ENCODE data around the gene BCDIN3D. TPM values are rescaled to one million over a fixed set of nuclear protein-coding genes. Genes with fewer than 3 reads are reported as not detected.

Gene BCDIN3D
- total RNA-seq, 1 donor from 2014 or later, result 5.3 TPM

GRCh38 chr12:49798934-49799333, 44.0 kb downstream of the BCDIN3D start:
- no peak for DNase-seq (ENCODE audit: low spot score in 2 of 2, unreplicated experiment in 2 of 2)
- Mint-ChIP-seq H3K27ac (no peak overlapping the region), H3K4me1 (no peaks in the 10 kb centered on the region), H3K36me3 (peaks cover 14% of the 10 kb centered on the region), H3K4me3 (no peak overlapping the region), H3K27me3 (ENCODE audit: low read depth) (no peaks in the 10 kb centered on the region), H3K9me3 (no peaks in the 10 kb centered on the region)
- no peak for TF ChIP-seq CTCF (IDR thresholded peaks at IDR 0.05; ENCODE audit: unreplicated experiment)

DNA sequence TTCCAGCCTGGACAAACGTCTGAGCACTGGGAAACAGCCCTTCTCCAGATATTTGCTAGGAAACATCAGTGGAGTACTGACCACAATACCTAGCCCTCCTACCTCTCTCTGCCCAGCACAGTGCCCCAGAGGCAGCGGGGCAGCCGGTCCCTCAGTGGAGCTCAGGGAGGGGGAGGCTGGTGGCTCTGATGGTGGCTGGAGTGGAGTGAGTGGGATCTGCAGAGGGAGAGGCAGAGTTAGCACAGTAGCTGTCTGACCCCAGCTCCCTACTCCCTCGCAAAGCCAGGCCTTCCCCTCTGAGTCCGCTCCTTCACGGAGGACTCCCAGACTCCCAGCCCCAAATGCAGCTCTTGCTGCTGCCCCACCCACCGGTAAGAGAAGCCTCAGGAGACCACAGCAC, 44.7 kb downstream of the BCDIN3D start:
- Mint-ChIP-seq H3K36me3 (peaks cover 14% of the 10 kb centered on the region), H3K27me3 (ENCODE audit: low read depth) (no peaks in the 10 kb centered on the region), H3K4me3 (no peak overlapping the region), H3K9me3 (no peaks in the 10 kb centered on the region), H3K27ac (no peak overlapping the region), H3K4me1 (no peaks in the 10 kb centered on the region)
- no peak for TF ChIP-seq CTCF (IDR thresholded peaks at IDR 0.05; ENCODE audit: unreplicated experiment)
- no peak for DNase-seq (ENCODE audit: low spot score in 2 of 2, unreplicated experiment in 2 of 2)

- TF ChIP-seq CTCF (IDR thresholded peaks at IDR 0.05; ENCODE audit: unreplicated experiment), result no peak
- H3K27me3 Mint-ChIP-seq (ENCODE audit: low read depth), result no peaks in the 10 kb centered on the region
- peaks cover 10% of the 10 kb centered on the region for H3K36me3 Mint-ChIP-seq
- H3K27ac Mint-ChIP-seq, result no peak overlapping the region
- no peak for DNase-seq (ENCODE audit: low spot score in 2 of 2, unreplicated experiment in 2 of 2)
- no peaks in the 10 kb centered on the region for H3K9me3 Mint-ChIP-seq
- no peaks in the 10 kb centered on the region for H3K4me1 Mint-ChIP-seq
- H3K4me3 Mint-ChIP-seq, result no peak overlapping the region
These were observed 45.5 kb downstream of the BCDIN3D start for GRCh38 chr12:49797449-49797776.

DNA sequence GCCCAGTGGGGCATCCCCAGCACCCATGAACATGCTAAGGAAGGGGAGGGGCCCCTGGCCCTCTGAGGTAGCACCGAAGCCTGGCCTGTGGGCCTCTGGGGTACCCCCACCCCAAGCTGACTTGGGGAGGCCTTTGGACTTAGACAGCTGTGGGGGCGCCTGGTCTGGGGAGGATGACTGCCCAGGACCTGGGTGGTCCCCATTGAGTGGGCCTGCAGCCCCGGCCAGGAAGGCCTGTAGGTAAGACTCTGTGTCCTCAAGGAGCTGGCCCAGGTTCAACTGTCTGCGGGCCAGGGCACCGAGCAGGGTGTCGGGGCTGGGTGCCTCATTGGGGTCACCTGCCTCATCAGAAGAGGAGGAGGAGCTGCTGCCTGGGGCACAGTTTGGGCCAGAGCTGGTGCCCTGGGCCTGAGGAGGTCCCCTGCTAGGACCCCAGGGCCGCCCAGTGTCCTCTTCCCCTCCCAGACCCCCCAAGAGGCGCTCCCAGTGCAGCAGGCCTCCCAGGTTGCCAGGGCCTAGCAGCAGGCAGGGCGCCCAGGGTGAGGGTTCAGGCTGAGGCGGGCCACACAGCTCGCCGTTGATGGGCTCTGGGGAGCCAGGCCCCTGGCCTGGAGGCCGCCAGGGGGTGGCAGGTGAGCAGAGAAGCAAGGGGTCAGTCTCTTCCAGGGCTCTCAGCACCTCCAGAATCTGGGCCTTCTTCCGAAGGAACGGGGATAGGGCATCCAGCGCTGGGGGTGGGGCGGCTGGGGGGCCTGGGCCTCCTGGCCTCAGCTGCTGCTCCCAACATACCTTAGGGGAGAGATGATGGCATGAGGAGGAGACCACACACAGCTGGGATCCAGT, 46.1 kb downstream of the BCDIN3D start:
- no peak overlapping the region for H3K27ac Mint-ChIP-seq
- TF ChIP-seq CTCF (IDR thresholded peaks at IDR 0.05; ENCODE audit: unreplicated experiment), result no peak
- H3K4me3 Mint-ChIP-seq, result no peak overlapping the region
- H3K9me3 Mint-ChIP-seq, result no peaks in the 10 kb centered on the region
- DNase-seq (ENCODE audit: low spot score in 2 of 2, unreplicated experiment in 2 of 2), result no peak
- H3K27me3 Mint-ChIP-seq (ENCODE audit: low read depth), result no peaks in the 10 kb centered on the region
- no peaks in the 10 kb centered on the region for H3K4me1 Mint-ChIP-seq
- H3K36me3 Mint-ChIP-seq, result peaks cover 10% of the 10 kb centered on the region

DNA sequence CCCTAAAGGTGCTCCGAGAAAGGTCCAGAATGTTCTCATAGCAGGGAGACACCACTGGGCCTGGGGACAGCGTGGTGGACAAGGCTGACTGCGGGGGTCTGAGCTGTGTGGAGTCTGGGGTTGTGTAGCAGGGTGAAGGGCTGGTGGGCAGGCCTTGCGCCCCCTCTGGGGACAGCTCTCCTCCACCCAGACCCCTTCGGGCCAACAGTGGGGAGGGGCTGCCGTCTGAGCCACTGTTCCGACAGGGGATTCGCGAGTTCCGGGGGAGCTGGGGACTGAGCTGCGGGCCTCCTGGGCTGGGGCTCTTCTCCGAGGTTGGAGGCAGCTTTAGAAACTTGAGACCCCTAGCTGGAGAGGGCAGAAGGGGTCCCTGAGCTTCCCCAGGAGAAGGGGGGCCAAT, 46.8 kb downstream of the BCDIN3D start:
- no peak for TF ChIP-seq CTCF (IDR thresholded peaks at IDR 0.05; ENCODE audit: unreplicated experiment)
- H3K9me3 Mint-ChIP-seq, result no peaks in the 10 kb centered on the region
- H3K4me3 Mint-ChIP-seq, result no peak overlapping the region
- no peak overlapping the region for H3K27ac Mint-ChIP-seq
- peaks cover 7% of the 10 kb centered on the region for H3K36me3 Mint-ChIP-seq
- H3K4me1 Mint-ChIP-seq, result no peaks in the 10 kb centered on the region
- H3K27me3 Mint-ChIP-seq (ENCODE audit: low read depth), result no peaks in the 10 kb centered on the region
- no peak for DNase-seq (ENCODE audit: low spot score in 2 of 2, unreplicated experiment in 2 of 2)

Data from mesothelial cell of epicardium (in vitro differentiated cells).